K562 (cell line): ENCODE data around the gene POP5. TPM values are rescaled to one million over a fixed set of nuclear protein-coding genes. Genes with fewer than 3 reads are reported as not detected.

Source experiments
- ATF6 ChIP-seq: sonication (generic); formaldehyde crosslinking; IDR thresholded peaks from 2 replicates; pipeline ENCODE4 v1.4.0; 2020; ENCODE audit warnings: mild to moderate bottlenecking, missing genetic modification reagents
- BMI1 ChIP-seq: fragments of 150-350 bp; IDR thresholded peaks from 2 replicates; pipeline ENCODE4 v1.6.1; 2014; ENCODE audit warnings: low read length
- ELF1 ChIP-seq: fragments of 200-800 bp; sonication (Bioruptor generic); IDR thresholded peaks from 2 replicates; pipeline ENCODE4 v1.6.1; 2016; ENCODE audit warnings: missing genetic modification characterization, missing compliant biosample characterization
- FOXK1 ChIP-seq: sonication (generic); formaldehyde crosslinking; IDR thresholded peaks from 2 replicates; pipeline ENCODE4 v1.8.0; 2022; ENCODE audit warnings: missing genetic modification reagents, mild to moderate bottlenecking, borderline replicate concordance
- KDM2B ChIP-seq: fragments of 250-450 bp; sonication (Bioruptor Pico); IDR thresholded peaks from 2 replicates; pipeline ENCODE4 v1.8.0; 2021; ENCODE audit warnings: mild to moderate bottlenecking, moderate library complexity
- KDM4B ChIP-seq, 2 experiments: fragments of 450-650 bp in 1 of 2; sonication (generic) in 1 of 2; IDR thresholded peaks; 2 replicates each; pipeline ENCODE4 v1.6.1; 2016 to 2017; ENCODE audit warnings: borderline replicate concordance in 2 of 2, antibody characterized with exemption in 1 of 2, low read depth in 1 of 2, mild to moderate bottlenecking in 1 of 2
- KDM5B ChIP-seq: fragments of 200-600 bp; sonication (generic); IDR thresholded peaks from 2 replicates; pipeline ENCODE4 v1.6.1; 2012; ENCODE audit warnings: low read depth, mild to moderate bottlenecking, moderate library complexity, low read length, control low read depth, inconsistent platforms; ENCODE audit not compliant: insufficient replicate concordance
- MTA1 ChIP-seq: fragments of 450-650 bp; IDR thresholded peaks from 2 replicates; pipeline ENCODE4 v1.6.1; 2017; ENCODE audit warnings: borderline replicate concordance
- NCOA1 ChIP-seq: fragments of 450-650 bp; IDR thresholded peaks from 2 replicates; pipeline ENCODE4 v1.6.1; 2016; ENCODE audit warnings: low read depth
- PHTF2 ChIP-seq: fragments of 250-450 bp; sonication (Bioruptor Pico); IDR thresholded peaks from 2 replicates; pipeline ENCODE4 v1.5.0; 2021; ENCODE audit warnings: mild to moderate bottlenecking
- POLR2AphosphoS2 ChIP-seq: IDR thresholded peaks from 2 replicates; pipeline ENCODE4 v1.6.1; 2012; ENCODE audit warnings: low read length, improper control_type of control experiment
- SIX5 ChIP-seq, 2 experiments: IDR thresholded peaks; 2 replicates each; pipeline ENCODE4 v1.6.1; 2011; ENCODE audit warnings: low read length in 2 of 2, borderline replicate concordance in 1 of 2, low read depth in 1 of 2, mild to moderate bottlenecking in 1 of 2, moderate library complexity in 1 of 2; ENCODE audit not compliant: insufficient read depth in 1 of 2
- TEAD1 ChIP-seq, 2 experiments: fragments of 450-650 bp in 1 of 2; sonication (generic) in 1 of 2; formaldehyde crosslinking; IDR thresholded peaks; 2 replicates each; pipeline versions ENCODE4 v1.4.0 to v1.8.0; 2020 to 2022; ENCODE audit warnings: mild to moderate bottlenecking in 2 of 2, missing genetic modification reagents in 1 of 2
- TFAM ChIP-seq: fragments of 250-450 bp; sonication (Bioruptor Pico); conservative IDR thresholded peaks from 2 replicates; pipeline ENCODE4 v1.5.0; 2021; ENCODE audit warnings: mild to moderate bottlenecking, moderate library complexity
- TGIF2 ChIP-seq: sonication (generic); formaldehyde crosslinking; IDR thresholded peaks from 2 replicates; pipeline ENCODE4 v1.8.1; 2022; ENCODE audit warnings: mild to moderate bottlenecking, missing genetic modification reagents, moderate library complexity
- ZC3H8 ChIP-seq: fragments of 450-650 bp; IDR thresholded peaks from 2 replicates; pipeline ENCODE4 v1.6.1; 2017
- ZFX ChIP-seq: sonication (generic); formaldehyde crosslinking; IDR thresholded peaks from 2 replicates; pipeline ENCODE4 v1.8.0; 2022; ENCODE audit warnings: mild to moderate bottlenecking, missing genetic modification reagents, moderate library complexity
- ZNF146 ChIP-seq: IDR thresholded peaks from one replicate; pipeline ENCODE4 v1.6.1; 2018; ENCODE audit warnings: missing compliant biosample characterization; ENCODE audit not compliant: unreplicated experiment
- ZNF197 ChIP-seq: fragments of 200-800 bp; sonication (Bioruptor generic); IDR thresholded peaks from 2 replicates; pipeline ENCODE4 v1.6.1; 2016; ENCODE audit warnings: low read depth, missing genetic modification characterization, missing compliant biosample characterization
- ZNF263 ChIP-seq: sonication (generic); formaldehyde crosslinking; IDR thresholded peaks from 2 replicates; pipeline ENCODE4 v1.8.0; 2022; ENCODE audit warnings: mild to moderate bottlenecking, missing genetic modification reagents, borderline replicate concordance
- polyA plus RNA-seq, 8 experiments: library from polyadenylated mRNA; depleted of rRNA in 4 of 8; stranded (reverse) in 5 of 8; unstranded in 3 of 8; fragments of >200 nt; fragmentation: Nextera tagmentation in 2 of 8; fragmentation: Illumina TruSeq in 1 of 8; extraction: Ambion mirVana in 2 of 8; extraction: Trizol in 1 of 8; gene quantifications; 2 replicates each; pipeline versions ENCODE4 v1.2.1 to v1.2.3, GENCODE V29; 2011 to 2014; ENCODE audit warnings: inconsistent platforms in 1 of 8, missing spikeins in 1 of 8
- total RNA-seq, 7 experiments: library from RNA; depleted of rRNA in 6 of 7; stranded (reverse); fragments of >200 nt in 6 of 7; fragmentation: Illumina TruSeq in 2 of 7; extraction: Trizol in 2 of 7; gene quantifications; 2 replicates each; pipeline versions ENCODE4 v1.2.1 to v1.2.3, GENCODE V29; 2011 to 2021; ENCODE audit warnings: low replicate concordance in 1 of 7
- TF ChIP-seq, protein P1 (sequence below): sonication (generic); formaldehyde crosslinking; IDR thresholded peaks from 2 replicates; pipeline ENCODE4 v1.8.1; 2023; ENCODE audit warnings: missing genetic modification reagents, mild to moderate bottlenecking, borderline replicate concordance

The POP5 gene
- total and polyA plus RNA-seq, 9 of the 15 experiments (the other 6 are each of a cell fraction or from before 2014, with no cell fraction given): 57.5 to 253 (median 73.8) TPM

DNA sequence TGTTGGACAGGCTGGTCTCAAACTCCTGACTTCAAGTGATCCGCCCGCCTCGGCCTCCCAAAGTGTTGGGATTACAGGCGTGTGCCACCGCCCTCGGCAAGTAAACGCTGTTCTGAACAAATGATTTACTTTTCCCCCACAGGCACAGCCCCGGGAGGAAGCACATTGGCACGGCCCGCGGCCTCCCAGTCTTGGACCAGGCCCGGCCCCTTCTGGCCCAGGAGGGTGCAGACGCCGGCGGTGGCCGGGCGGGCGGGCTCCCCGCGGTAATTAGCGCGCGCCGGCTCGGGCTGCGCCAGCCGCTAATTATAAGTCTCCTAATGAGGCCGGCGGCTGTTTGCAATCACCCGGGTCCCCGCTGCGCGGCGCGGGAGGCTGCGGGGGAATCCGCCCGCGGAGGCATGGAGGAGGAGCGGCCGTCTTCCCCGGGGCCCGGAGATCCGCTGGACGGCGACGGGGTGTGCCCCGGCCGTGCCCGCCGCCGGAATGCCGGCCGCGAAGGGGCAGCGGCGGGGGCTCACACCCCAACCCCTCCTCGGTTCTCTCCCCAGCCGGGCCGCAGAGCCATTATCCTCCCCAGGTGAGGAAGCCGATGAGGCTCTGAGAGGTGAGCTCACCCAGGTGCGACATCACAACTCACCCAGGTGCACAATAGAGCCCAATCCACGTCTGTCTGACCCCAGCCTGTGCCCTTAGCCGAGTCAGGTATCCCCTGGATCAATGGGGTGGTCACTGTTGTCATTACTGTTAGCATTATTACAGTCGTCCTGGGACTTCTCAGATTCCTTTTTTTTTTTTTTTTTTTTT is 3.3 kb upstream of the POP5 start (continued):
- no peak for TF ChIP-seq TFAM
- no peak for TF ChIP-seq MTA1
- no peak for TF ChIP-seq ZNF197 (CRISPR knock-in tag)
- no peak for TF ChIP-seq ZNF146
- no peak for TF ChIP-seq ZC3H8
- TF ChIP-seq KDM5B: no peak
- no peak for TF ChIP-seq PHTF2 (CRISPR knock-in tag)
- peak; percentile 56 for TF ChIP-seq ZFX (CRISPR knock-in tag)
- no peak for TF ChIP-seq KDM4B (IDR thresholded peaks at IDR 0.05; ENCODE audit: borderline replicate concordance in 2 of 2, low read depth in 1 of 2)
- TF ChIP-seq SIX5 (IDR thresholded peaks at IDR 0.05; ENCODE audit: borderline replicate concordance in 1 of 2, insufficient read depth in 1 of 2, low read depth in 1 of 2, low read length in 2 of 2): no peak
- TF ChIP-seq TGIF2 (CRISPR knock-in tag): no peak
- TF ChIP-seq BMI1: no peak
- TF ChIP-seq, protein P1, sequence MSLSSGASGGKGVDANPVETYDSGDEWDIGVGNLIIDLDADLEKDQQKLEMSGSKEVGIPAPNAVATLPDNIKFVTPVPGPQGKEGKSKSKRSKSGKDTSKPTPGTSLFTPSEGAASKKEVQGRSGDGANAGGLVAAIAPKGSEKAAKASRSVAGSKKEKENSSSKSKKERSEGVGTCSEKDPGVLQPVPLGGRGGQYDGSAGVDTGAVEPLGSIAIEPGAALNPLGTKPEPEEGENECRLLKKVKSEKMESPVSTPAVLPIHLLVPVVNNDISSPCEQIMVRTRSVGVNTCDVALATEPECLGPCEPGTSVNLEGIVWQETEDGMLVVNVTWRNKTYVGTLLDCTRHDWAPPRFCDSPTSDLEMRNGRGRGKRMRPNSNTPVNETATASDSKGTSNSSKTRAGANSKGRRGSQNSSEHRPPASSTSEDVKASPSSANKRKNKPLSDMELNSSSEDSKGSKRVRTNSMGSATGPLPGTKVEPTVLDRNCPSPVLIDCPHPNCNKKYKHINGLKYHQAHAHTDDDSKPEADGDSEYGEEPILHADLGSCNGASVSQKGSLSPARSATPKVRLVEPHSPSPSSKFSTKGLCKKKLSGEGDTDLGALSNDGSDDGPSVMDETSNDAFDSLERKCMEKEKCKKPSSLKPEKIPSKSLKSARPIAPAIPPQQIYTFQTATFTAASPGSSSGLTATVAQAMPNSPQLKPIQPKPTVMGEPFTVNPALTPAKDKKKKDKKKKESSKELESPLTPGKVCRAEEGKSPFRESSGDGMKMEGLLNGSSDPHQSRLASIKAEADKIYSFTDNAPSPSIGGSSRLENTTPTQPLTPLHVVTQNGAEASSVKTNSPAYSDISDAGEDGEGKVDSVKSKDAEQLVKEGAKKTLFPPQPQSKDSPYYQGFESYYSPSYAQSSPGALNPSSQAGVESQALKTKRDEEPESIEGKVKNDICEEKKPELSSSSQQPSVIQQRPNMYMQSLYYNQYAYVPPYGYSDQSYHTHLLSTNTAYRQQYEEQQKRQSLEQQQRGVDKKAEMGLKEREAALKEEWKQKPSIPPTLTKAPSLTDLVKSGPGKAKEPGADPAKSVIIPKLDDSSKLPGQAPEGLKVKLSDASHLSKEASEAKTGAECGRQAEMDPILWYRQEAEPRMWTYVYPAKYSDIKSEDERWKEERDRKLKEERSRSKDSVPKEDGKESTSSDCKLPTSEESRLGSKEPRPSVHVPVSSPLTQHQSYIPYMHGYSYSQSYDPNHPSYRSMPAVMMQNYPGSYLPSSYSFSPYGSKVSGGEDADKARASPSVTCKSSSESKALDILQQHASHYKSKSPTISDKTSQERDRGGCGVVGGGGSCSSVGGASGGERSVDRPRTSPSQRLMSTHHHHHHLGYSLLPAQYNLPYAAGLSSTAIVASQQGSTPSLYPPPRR: no peak
- TF ChIP-seq NCOA1: no peak
- no peak for TF ChIP-seq POLR2AphosphoS2
- no peak for TF ChIP-seq ATF6 (CRISPR knock-in tag)
- no peak for TF ChIP-seq TEAD1 (CRISPR knock-in tag; IDR thresholded peaks at IDR 0.05)
- TF ChIP-seq ZNF263: peak; percentile 55; the same call in 1 of the 2 replicates
- no peak for TF ChIP-seq FOXK1 (CRISPR knock-in tag)
- TF ChIP-seq ELF1: no peak
- peak; percentile 78; the same call in 1 of the 2 replicates for TF ChIP-seq KDM2B
